BE2C (cell line): ENCODE measurements around the gene SLC1A1.

ENCODE experiments used
- DNase-seq: peaks from one replicate; pipeline ENCODE4 v3.0.0-alpha.2; 2020
- H3K27me3 ChIP-seq: fragments of 250-450 bp; sonication (Bioruptor Pico); 2 replicates; pipeline ENCODE4 v1.5.1; 2020; ENCODE audit warnings: mild to moderate bottlenecking
- H3K36me3 ChIP-seq: fragments of 250-450 bp; sonication (Bioruptor Pico); 2 replicates; pipeline ENCODE4 v1.5.1; 2020; ENCODE audit warnings: mild to moderate bottlenecking
- H3K4me1 ChIP-seq: fragments of 250-450 bp; sonication (Bioruptor Pico); 2 replicates; pipeline ENCODE4 v1.5.1; 2020
- H3K4me3 ChIP-seq: 2 replicates; pipeline ENCODE4 v1.5.1; 2011; ENCODE audit warnings: low read depth, low read length
- H3K9me3 ChIP-seq: fragments of 250-450 bp; sonication (Bioruptor Pico); 2 replicates; pipeline ENCODE4 v1.5.1; 2020
- CTCF ChIP-seq: IDR thresholded peaks from 2 replicates; pipeline ENCODE4 v1.5.1; 2012; ENCODE audit warnings: mild to moderate bottlenecking, low read depth, low read length

Gene SLC1A1

GRCh38 chr9:4614627-4615026, 124.4 kb downstream of the SLC1A1 start:
- no peak for DNase-seq
- TF ChIP-seq CTCF, result no peak
- Histone ChIP-seq H3K4me1 (no peaks in the 10 kb centered on the region), H3K4me3 (no peak overlapping the region), H3K27me3 (no peaks in the 10 kb centered on the region), H3K36me3 (no peaks in the 10 kb centered on the region), H3K9me3 (no peaks in the 10 kb centered on the region)

- H3K36me3 ChIP-seq, result no peaks in the 10 kb centered on the region
- H3K4me3 ChIP-seq, result no peak overlapping the region
- DNase-seq, result no peak
- H3K4me1 ChIP-seq, result no peaks in the 10 kb centered on the region
- no peak for TF ChIP-seq CTCF
- H3K9me3 ChIP-seq, result no peaks in the 10 kb centered on the region
- H3K27me3 ChIP-seq, result no peaks in the 10 kb centered on the region
Observed at GRCh38 chr9:4615251-4615650, 125.0 kb downstream of the SLC1A1 start.

- H3K4me1 ChIP-seq, result no peaks in the 10 kb centered on the region
- no peak for TF ChIP-seq CTCF
- no peak for DNase-seq
- no peak overlapping the region for H3K4me3 ChIP-seq
- no peaks in the 10 kb centered on the region for H3K27me3 ChIP-seq
- no peaks in the 10 kb centered on the region for H3K36me3 ChIP-seq
- H3K9me3 ChIP-seq, result no peaks in the 10 kb centered on the region
Observed at GRCh38 chr9:4615778-4616177, 125.5 kb downstream of the SLC1A1 start.

GRCh38 chr9:4617752-4618151, 127.5 kb downstream of the SLC1A1 start:
- H3K9me3 ChIP-seq, result no peaks in the 10 kb centered on the region
- no peak for TF ChIP-seq CTCF
- no peaks in the 10 kb centered on the region for H3K36me3 ChIP-seq

GRCh38 chr9:4618700-4619099, 128.4 kb downstream of the SLC1A1 start:
- DNase-seq, result no peak
- Histone ChIP-seq H3K36me3 (no peaks in the 10 kb centered on the region), H3K27me3 (no peaks in the 10 kb centered on the region), H3K4me3 (no peak overlapping the region), H3K9me3 (no peaks in the 10 kb centered on the region), H3K4me1 (no peaks in the 10 kb centered on the region)
- TF ChIP-seq CTCF, result no peak

More at GRCh38 chr9:4617752-4618151, 127.5 kb downstream of the SLC1A1 start:
- no peak for DNase-seq
- Histone ChIP-seq H3K27me3 (no peaks in the 10 kb centered on the region), H3K4me3 (no peak overlapping the region), H3K4me1 (no peaks in the 10 kb centered on the region)

- Histone ChIP-seq H3K9me3 (no peaks in the 10 kb centered on the region), H3K27me3 (no peaks in the 10 kb centered on the region), H3K4me1 (no peaks in the 10 kb centered on the region), H3K36me3 (no peaks in the 10 kb centered on the region), H3K4me3 (no peak overlapping the region)
- no peak for DNase-seq
- TF ChIP-seq CTCF, result no peak
Observed at GRCh38 chr9:4620057-4620765, 129.9 kb downstream of the SLC1A1 start.
